HG03139 (cell line): ENCODE results near the gene KIF26A.
"Not testable (repeated sequence)": the region's sequence is repeated elsewhere in the genome, so short reads cannot be mapped to it uniquely, and the experiment has no call there.

Experiments used
- ATAC-seq: cut with Tn5 transposase; IDR thresholded peaks from one replicate; pipeline ENCODE4 v1.9.1; 2021; ENCODE audit not compliant: unreplicated experiment

Gene KIF26A

DNA sequence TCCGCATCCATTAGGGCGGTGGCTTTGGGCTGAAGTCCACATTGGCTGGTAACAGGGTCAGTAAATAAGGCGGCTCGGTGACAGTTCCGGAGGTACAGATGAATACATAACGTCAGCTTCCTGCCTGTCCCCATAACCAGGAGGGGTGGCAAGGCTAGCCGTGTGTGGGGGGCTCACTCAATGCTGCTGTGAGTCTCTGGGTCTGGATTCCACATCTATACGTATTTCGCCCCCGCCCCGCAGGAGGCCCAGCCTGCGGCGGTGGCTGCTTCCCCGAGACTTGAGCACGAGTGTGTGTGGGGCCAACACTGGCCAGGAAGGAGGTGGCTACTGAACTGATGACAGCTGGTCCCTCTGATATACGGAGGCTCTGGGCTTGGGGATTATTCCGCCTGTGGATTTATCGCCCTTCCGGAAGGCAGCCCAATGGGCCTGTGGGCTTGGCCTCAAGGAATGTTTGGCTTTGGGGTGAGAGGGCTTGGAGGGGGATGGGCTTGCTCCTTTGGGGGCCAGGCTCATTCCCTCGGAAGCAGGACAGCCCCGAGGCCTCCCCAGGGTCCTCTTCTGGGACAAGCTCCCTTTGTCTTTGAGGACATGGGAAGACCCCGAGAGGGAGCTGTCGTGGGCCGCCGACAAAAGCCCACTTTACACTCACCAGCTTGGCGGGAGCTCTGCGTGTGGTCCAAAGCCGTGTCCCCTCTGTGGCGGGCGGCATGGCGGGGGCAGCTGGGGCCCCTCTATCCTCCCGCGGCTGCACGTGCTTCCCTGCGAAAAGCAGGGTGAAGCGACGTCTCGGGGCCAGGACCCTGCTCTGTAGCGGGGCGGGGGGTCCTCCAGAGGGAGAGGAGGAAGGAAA lies 82.1 kb downstream of the KIF26A start:
- ATAC-seq = no peak

DNA sequence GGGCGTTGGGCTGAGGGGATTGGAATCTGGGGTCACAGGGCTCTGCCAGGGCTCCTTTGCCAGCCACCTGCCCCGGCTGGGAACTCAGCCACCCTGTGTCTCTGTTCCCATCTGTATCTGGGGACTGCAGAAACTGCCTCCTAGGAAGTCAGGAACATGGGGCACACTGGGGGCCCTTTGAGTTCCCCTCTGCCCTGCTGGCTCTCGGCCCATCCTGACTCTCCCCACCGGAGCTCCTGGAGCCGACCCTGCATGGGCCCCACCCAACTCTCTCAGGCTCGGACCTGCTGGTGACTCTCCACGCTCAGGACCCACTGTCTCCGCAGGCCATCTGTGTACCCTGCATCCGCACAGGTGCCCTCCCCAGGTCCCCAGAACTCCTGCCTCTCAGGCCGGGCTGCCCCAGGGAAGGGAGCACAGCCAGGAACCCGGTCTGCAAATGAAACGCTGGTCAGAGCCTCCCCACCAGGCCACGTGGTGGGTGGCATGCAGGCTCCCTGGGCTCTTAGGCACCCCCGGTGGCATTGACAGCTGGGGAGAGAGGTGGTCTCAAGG lies 82.8 kb downstream of the KIF26A start:
- ATAC-seq = no peak

GRCh38 chr14:104221636-104222369 lies 83.4 kb downstream of the KIF26A start:
- ATAC-seq = no peak

GRCh38 chr14:104222396-104223036 lies 84.1 kb downstream of the KIF26A start:
- ATAC-seq = no peak

DNA sequence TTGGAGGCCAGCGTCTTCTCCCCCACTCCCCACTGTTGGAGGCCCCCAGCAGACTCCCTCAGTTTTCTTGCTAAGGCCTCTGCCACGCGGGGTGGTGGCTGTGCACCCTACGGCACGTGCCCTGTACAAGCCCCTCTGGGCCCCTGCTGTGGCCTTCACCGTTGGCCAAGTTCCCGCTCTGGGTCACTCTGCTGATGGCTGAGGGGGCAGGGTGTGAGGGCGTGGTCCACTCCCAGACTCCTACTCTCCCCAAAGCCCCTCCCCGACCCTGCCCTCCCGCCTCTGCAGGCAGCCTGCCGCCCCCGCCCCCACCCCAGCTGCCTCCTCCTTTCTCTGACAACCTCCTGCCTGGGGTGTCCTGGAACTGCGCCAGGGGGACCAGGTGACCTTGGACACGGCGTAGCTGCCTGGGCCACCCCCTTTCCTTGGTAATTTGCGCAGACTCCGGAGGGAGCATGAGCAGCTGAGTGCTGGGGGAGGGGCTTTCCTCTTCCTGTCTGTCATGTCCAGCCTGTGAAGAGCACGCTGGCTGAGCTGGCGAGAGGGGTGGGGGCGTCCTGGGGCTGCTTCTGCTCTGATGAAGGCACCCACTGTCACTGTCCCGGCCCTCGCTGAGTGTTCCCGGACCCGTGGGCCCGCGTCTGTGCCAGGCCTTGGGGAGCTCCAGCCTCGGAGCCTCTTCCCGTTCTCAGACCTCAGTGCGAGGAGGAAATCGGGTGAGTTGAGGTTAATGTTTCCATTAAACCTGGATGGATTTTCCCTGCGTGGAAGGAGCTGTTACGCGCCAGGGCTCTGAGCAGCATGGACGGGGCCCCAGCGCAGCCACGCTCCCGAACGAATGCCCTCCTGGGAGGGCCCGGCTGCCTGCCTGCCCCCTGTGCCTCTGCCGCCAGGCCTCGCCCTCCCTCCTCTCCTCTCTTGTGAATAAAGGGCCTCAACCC lies 85.0 kb downstream of the KIF26A start:
- ATAC-seq = no peak

DNA sequence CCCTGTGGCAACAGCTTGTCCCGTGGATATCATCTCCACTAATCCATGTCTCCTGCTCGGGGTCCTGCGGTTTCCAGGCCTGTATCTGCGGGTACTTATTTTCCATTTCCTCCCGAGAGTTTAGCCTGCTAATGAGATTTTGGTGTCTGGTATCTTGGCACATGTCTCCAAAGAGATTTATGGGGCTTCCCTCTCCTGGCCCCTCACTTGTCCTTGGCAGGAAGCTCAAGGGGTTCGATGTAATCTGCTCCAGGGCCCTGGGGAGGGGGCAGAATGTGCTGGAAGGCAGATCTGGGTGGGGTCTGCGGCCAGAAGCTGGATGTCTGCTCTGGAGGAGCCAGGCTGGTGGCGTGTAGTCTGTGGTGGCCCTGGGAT lies 85.7 kb downstream of the KIF26A start:
- no peak for ATAC-seq

GRCh38 chr14:104224506-104225277 lies 86.3 kb downstream of the KIF26A start:
- no peak for ATAC-seq

DNA sequence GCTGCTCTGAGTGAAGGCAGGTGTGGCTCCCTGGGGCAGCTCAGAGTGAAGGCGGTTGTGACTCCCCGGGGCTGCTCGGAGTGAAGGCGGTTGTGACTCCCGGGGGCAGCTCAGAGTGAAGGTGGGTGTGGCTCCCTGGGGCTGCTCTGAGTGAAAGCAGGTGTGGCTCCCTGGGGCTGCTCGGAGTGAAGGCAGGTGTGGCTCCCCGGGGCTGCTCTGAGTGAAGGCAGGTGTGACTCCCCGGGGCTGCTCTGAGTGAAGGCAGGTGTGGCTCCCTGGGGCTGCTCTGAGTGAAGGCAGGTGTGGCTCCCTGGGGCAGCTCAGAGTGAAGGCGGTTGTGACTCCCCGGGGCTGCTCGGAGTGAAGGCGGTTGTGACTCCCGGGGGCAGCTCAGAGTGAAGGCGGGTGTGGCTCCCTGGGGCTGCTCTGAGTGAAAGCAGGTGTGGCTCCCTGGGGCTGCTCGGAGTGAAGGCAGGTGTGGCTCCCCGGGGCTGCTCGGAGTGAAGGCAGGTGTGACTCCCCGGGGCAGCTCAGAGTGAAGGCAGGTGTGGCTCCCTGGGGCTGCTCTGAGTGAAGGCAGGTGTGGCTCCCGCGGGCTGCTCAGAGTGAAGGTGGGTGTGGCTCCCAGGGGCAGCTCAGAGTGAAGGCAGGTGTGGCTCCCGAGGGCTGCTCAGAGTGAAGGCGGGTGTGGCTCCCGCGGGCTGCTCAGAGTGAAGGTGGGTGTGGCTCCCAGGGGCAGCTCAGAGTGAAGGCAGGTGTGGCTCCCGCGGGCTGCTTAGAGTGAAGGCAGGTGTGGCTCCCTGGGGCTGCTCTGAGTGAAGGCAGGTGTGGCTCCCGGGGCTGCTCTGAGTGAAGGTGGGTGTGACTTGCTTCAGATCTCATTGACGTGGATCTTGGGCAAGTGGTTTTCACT lies 87.1 kb downstream of the KIF26A start:
- ATAC-seq = not testable (repeated sequence)

DNA sequence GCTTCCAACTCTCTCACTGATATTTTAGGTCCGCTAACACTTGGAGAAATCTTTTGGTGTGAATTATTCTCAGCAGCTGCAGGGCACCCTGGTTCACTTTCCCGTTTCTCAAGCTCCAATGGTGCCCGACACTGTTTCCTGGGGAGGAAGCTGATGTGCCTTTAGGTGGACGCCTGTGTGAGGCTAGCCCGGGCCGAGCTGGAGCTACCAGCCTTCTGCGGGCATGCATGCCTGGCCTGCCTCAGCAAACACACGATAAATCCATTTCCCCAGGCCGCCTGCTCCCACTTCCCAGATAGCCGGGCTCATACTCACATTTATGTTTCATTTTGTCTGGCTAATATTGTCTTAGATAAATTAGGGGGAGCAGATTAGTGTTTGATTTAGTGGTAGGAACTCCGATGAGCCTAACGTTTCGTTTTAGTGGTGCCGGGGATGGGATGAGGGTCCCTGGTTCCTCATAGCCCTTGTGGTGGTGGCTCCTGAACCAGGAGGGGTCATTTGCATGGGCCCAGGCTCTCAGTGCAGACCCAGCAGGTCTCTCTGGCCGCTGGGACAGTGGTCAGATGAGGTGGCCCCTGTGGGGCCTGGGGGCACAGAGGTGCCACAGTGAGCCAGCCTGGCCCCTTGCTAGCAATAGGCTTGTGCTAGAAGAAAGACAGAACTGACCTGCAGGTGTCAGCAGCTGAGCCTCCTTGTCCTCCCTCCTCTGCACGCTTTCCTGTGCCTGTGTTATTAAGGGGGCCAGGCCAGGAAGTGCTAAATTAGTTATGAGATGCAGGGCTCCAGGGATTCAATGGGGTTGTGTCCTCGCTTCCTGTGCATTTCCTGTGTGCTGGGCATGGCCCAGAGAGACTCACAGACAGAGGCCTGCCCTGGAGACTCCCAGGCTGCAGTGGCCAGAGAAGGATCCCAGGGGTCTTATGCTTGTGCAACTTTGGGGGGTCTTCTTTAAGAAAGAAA lies 88.3 kb downstream of the KIF26A start:
- no peak for ATAC-seq

DNA sequence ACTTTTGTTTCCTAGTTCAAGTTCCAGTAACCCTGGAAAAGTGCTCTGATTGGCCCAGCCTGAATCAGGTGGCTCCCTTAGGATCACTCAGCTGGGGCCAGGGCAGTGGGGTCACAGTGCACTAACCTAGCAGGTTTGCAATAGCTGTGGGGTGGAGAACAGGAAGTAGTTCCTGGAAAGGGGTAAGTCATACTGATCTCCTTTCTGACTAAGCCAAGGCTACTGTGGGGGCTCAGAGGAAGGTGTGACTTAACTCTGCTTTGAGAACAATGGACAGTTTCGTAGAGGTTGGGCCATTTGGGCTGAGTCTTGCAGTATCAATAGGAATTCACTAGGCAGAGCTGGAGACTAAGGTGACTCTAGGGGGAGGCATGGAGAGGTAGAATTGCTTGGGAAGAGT lies 89.4 kb downstream of the KIF26A start:
- ATAC-seq = no peak

- ATAC-seq = no peak
Measured at GRCh38 chr14:104228221-104228620, 89.8 kb downstream of the KIF26A start.

DNA sequence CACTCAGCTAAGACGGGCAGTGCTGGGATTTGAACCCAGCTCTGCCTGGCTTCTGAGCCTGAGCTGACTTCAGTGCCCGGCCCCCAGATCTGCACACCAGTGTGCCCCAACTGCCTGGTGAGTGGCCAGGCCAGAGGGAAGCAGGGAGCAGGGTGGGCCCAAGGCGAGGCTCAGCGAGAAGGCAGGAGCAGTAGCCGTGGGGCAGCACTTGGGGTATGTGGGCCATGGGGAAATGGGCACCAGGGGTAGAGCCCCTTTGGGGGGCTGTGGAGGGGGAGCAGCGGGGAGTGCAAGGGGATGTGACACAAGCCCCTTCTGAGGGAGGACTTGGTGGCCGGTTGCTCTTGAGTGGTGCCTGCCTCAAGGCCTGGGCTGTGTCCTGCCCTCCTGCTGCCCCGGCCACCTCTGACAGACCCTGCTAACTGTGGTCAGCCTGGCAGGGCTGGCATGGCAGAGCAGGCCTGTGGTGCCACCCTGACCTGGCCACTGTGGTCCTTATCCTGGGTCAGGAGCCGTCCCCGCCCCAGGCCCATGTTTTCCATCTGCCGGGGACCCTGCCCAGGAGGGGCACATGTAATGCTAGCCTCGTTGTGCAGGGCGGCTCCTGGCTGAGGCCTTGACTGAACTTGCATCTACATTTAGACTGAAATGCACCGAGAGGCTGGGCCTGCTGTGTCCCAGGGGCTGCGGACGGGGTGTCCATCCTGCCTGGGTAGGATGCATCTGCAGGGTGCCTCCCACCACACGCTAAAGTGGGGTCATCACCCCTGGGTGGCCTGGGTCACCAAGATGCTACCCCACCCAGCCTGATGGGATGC lies 90.5 kb downstream of the KIF26A start:
- ATAC-seq = no peak

GRCh38 chr14:104229534-104230055 lies 91.2 kb downstream of the KIF26A start:
- ATAC-seq = no peak

GRCh38 chr14:104230119-104230815 lies 91.9 kb downstream of the KIF26A start:
- no peak for ATAC-seq
